Caco-2 (cell line): ENCODE results near the gene CYP46A1. TPM values are rescaled to one million over a fixed set of nuclear protein-coding genes. Genes with fewer than 3 reads are reported as not detected.

ENCODE experiments used
- BruUV-seq: library from RNA; stranded (reverse); fragments of 400-500 nt; replicated peaks from 2 replicates; lab custom pipeline; 2021; lab: Mats Ljungman, UMichigan
- CTCF ChIA-PET: fragments of 300-600 bp; sonication (Branson Sonifier 250); formaldehyde crosslinking; loops from one replicate; lab custom pipeline; 2022; ENCODE audit warnings: antibody characterized with exemption; lab: Charles Lee
- POLR2A ChIA-PET: fragments of 300-600 bp; sonication (Branson Sonifier 250); formaldehyde crosslinking; loops from one replicate; lab custom pipeline; 2022; ENCODE audit warnings: antibody characterized with exemption; lab: Charles Lee
- DNase-seq, 2 experiments: peaks; one replicate each; pipeline versions ENCODE4 v3.0.0 to v3.0.0-alpha.2; 2020 to 2022
- H3K27me3 ChIP-seq: replicated peaks from 2 replicates; pipeline ENCODE4 v1.6.0; 2011; ENCODE audit warnings: low read length; ENCODE audit not compliant: control insufficient read depth, insufficient read depth
- H3K36me3 ChIP-seq: 2 replicates; pipeline ENCODE4 v1.5.1; 2011; ENCODE audit warnings: low read length; ENCODE audit not compliant: control insufficient read depth, insufficient read depth
- H3K4me1 ChIP-seq: fragments of 250-450 bp; sonication (Bioruptor Pico); 2 replicates; pipeline ENCODE4 v1.5.1; 2020; ENCODE audit warnings: mild to moderate bottlenecking
- H3K4me3 ChIP-seq: 2 replicates; pipeline ENCODE4 v1.5.1; 2011; ENCODE audit warnings: low read depth, mild to moderate bottlenecking, control low read depth, low read length
- H3K9me3 ChIP-seq: fragments of 250-450 bp; sonication (Bioruptor Pico); 2 replicates; pipeline ENCODE4 v1.5.1; 2020; ENCODE audit warnings: mild to moderate bottlenecking, moderate library complexity
- H3K27ac Mint-ChIP-seq: one replicate; pipeline ENCODE4 v1.8.0; 2022; ENCODE audit warnings: mixed read lengths; ENCODE audit not compliant: unreplicated experiment
- H3K27me3 Mint-ChIP-seq: one replicate; pipeline ENCODE4 v1.8.0; 2022; ENCODE audit warnings: mixed read lengths; ENCODE audit not compliant: insufficient read depth, unreplicated experiment
- H3K36me3 Mint-ChIP-seq: one replicate; pipeline ENCODE4 v1.8.0; 2022; ENCODE audit warnings: mild to moderate bottlenecking, mixed read lengths; ENCODE audit not compliant: insufficient read depth, unreplicated experiment
- H3K4me1 Mint-ChIP-seq: one replicate; pipeline ENCODE4 v1.8.0; 2022; ENCODE audit warnings: low read depth, mixed read lengths; ENCODE audit not compliant: unreplicated experiment
- H3K4me3 Mint-ChIP-seq: one replicate; pipeline ENCODE4 v1.8.0; 2022; ENCODE audit warnings: mild to moderate bottlenecking, moderate library complexity, mixed read lengths; ENCODE audit not compliant: unreplicated experiment
- H3K9me3 Mint-ChIP-seq: one replicate; pipeline ENCODE4 v1.8.0; 2022; ENCODE audit warnings: mixed read lengths; ENCODE audit not compliant: unreplicated experiment
- CTCF ChIP-seq, 2 experiments: fragments of 200-600 bp in 1 of 2; IDR thresholded peaks; 1 replicate in 1 of 2; 2 replicates in 1 of 2; pipeline versions ENCODE4 v1.5.1 to v1.8.0; 2011 to 2022; ENCODE audit warnings: antibody characterized with exemption in 1 of 2, control low read depth in 1 of 2, inconsistent platforms in 1 of 2, low read depth in 1 of 2, low read length in 1 of 2, mild to moderate bottlenecking in 1 of 2, moderate library complexity in 1 of 2; ENCODE audit not compliant: insufficient read depth in 1 of 2, severe bottlenecking in 1 of 2, unreplicated experiment in 1 of 2
- intact Hi-C: fragments of 100-400 bp; cut with micrococcal nuclease; formaldehyde crosslinking; loops from one replicate; pipeline ENCODE4 v1.10.0; 2022; ENCODE audit not compliant: unreplicated experiment
- total RNA-seq: library from RNA; stranded (reverse); gene quantifications from 2 replicates; pipeline ENCODE4 v1.2.3, GENCODE V29; 2022

Gene CYP46A1
- total RNA-seq, 1 experiment from 2014 or later: 0.09 TPM

- Mint-ChIP-seq H3K9me3 (no peaks in the 10 kb centered on the region), H3K27me3 (no peaks in the 10 kb centered on the region), H3K27ac (no peak overlapping the region), H3K4me1 (no peaks in the 10 kb centered on the region), H3K36me3 (peaks cover 4% of the 10 kb centered on the region), H3K4me3 (no peak overlapping the region)
- intact Hi-C loops: no loop called here
- H3K36me3 ChIP-seq: no peaks in the 10 kb centered on the region
- BruUV-seq: no TSS peak
- TF ChIP-seq CTCF (IDR thresholded peaks at IDR 0.05; ENCODE audit: insufficient read depth in 1 of 2, low read depth in 1 of 2, low read length in 1 of 2, severe bottlenecking in 1 of 2, unreplicated experiment in 1 of 2): no peak
- no peaks in the 10 kb centered on the region for H3K4me1 ChIP-seq
- H3K4me3 ChIP-seq: no peak overlapping the region
- H3K9me3 ChIP-seq: no peaks in the 10 kb centered on the region
- DNase-seq: no peak
- ChIA-PET CTCF (no interaction called here), POLR2A (no interaction called here)
- no peaks in the 10 kb centered on the region for H3K27me3 ChIP-seq
Measured at GRCh38 chr14:99657645-99658155, 26.4 kb upstream of the CYP46A1 start.

- no peak overlapping the region for H3K4me3 ChIP-seq
- BruUV-seq: no TSS peak
- no peak overlapping the region for H3K27ac Mint-ChIP-seq
- intact Hi-C loops: no loop called here
- no peaks in the 10 kb centered on the region for H3K4me1 Mint-ChIP-seq
- ChIA-PET POLR2A (no interaction called here), CTCF (no interaction called here)
- TF ChIP-seq CTCF (IDR thresholded peaks at IDR 0.05; ENCODE audit: insufficient read depth in 1 of 2, low read depth in 1 of 2, low read length in 1 of 2, severe bottlenecking in 1 of 2, unreplicated experiment in 1 of 2): no peak
- H3K36me3 ChIP-seq: no peaks in the 10 kb centered on the region
- DNase-seq: no peak
- no peaks in the 10 kb centered on the region for H3K9me3 ChIP-seq
- H3K4me3 Mint-ChIP-seq: no peak overlapping the region
- H3K36me3 Mint-ChIP-seq: peaks cover 4% of the 10 kb centered on the region
- H3K9me3 Mint-ChIP-seq: no peaks in the 10 kb centered on the region
- no peaks in the 10 kb centered on the region for H3K27me3 ChIP-seq
- no peaks in the 10 kb centered on the region for H3K27me3 Mint-ChIP-seq
- no peaks in the 10 kb centered on the region for H3K4me1 ChIP-seq
Measured at GRCh38 chr14:99658218-99658845, 25.8 kb upstream of the CYP46A1 start.

- Histone ChIP-seq H3K4me1 (no peaks in the 10 kb centered on the region), H3K27me3 (no peaks in the 10 kb centered on the region), H3K4me3 (no peak overlapping the region), H3K9me3 (no peaks in the 10 kb centered on the region), H3K36me3 (no peaks in the 10 kb centered on the region)
- Mint-ChIP-seq H3K9me3 (no peaks in the 10 kb centered on the region), H3K4me1 (no peaks in the 10 kb centered on the region), H3K36me3 (peaks cover 4% of the 10 kb centered on the region), H3K27me3 (no peaks in the 10 kb centered on the region), H3K27ac (no peak overlapping the region), H3K4me3 (no peak overlapping the region)
- intact Hi-C loops: no loop called here
- TF ChIP-seq CTCF (IDR thresholded peaks at IDR 0.05; ENCODE audit: insufficient read depth in 1 of 2, low read depth in 1 of 2, low read length in 1 of 2, severe bottlenecking in 1 of 2, unreplicated experiment in 1 of 2): no peak
- ChIA-PET CTCF (no interaction called here), POLR2A (no interaction called here)
- DNase-seq: no peak
- BruUV-seq: no TSS peak
Measured at GRCh38 chr14:99659333-99659741, 24.8 kb upstream of the CYP46A1 start.
